SK-N-SH (cell line): ENCODE results near the gene ACACA.
A peak's percentile ranks its signal among the peaks of the same experiment; 100 is the strongest.

Experiments
- CHD2 ChIP-seq: fragments of 150-350 bp; IDR thresholded peaks from 2 replicates; pipeline ENCODE4 v1.6.1; 2018; ENCODE audit warnings: low read length; ENCODE audit not compliant: partially characterized antibody
- EP300 ChIP-seq, 2 experiments: IDR thresholded peaks; 2 replicates each; pipeline versions ENCODE4 v1.4.0 to v1.6.1; 2012; ENCODE audit warnings: borderline replicate concordance in 1 of 2, low read depth in 1 of 2, low read length in 1 of 2
- EZH2phosphoT487 ChIP-seq: fragments of 200-600 bp; sonication (generic); IDR thresholded peaks from 2 replicates; pipeline ENCODE4 v1.6.1; 2017; ENCODE audit warnings: low read depth, mixed run types, mild to moderate bottlenecking, antibody characterized with exemption, moderate library complexity, borderline replicate concordance
- TF ChIP-seq, protein P1 (sequence below): fragments of 200-600 bp; sonication (generic); IDR thresholded peaks from 2 replicates; pipeline ENCODE4 v1.6.1; 2017; ENCODE audit warnings: antibody characterized with exemption, mild to moderate bottlenecking, moderate library complexity
- TF ChIP-seq, protein P2 (sequence below): IDR thresholded peaks from 2 replicates; pipeline ENCODE4 v1.4.0; 2012; ENCODE audit warnings: low read depth

DNA sequence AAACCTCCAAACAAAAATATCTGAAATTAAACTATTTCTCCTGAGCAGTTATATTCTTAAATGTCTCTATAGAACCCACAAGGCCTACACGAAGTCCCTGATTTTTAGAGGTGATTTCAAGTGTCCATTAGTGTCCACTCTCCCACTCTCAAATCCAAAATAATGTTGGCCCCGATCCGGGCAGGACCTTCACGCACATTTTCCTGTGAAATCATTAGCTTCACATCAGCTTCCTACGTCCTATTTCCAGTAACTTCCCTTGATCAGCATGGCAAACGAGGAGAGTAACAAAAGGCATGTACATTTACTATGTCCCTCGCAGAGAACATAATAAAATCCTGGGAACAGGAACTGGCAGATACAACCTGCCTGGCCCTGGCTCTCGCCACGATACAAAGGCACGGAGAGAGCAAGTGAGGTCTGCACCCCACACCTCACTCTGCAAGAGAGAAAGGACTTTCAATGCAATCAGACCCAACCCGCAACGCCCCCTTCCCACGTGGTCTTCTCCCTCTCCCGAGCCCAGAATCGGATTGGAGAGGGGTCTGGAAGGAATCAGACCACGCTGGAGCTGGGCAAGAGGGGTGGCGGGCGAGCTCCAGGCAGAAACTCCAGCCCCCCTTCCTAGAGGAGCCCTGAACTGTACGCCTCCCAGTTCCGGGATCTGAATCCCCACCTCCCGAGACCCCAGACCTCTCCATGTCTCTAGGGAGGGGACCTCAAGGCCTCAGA, 48.4 kb downstream of the ACACA start:
- TF ChIP-seq CHD2 (no peak), EZH2phosphoT487 (no peak), EP300 (IDR thresholded peaks at IDR 0.05; ENCODE audit: borderline replicate concordance in 1 of 2, low read depth in 1 of 2, low read length in 1 of 2) (no peak)
- TF ChIP-seq, protein P1, sequence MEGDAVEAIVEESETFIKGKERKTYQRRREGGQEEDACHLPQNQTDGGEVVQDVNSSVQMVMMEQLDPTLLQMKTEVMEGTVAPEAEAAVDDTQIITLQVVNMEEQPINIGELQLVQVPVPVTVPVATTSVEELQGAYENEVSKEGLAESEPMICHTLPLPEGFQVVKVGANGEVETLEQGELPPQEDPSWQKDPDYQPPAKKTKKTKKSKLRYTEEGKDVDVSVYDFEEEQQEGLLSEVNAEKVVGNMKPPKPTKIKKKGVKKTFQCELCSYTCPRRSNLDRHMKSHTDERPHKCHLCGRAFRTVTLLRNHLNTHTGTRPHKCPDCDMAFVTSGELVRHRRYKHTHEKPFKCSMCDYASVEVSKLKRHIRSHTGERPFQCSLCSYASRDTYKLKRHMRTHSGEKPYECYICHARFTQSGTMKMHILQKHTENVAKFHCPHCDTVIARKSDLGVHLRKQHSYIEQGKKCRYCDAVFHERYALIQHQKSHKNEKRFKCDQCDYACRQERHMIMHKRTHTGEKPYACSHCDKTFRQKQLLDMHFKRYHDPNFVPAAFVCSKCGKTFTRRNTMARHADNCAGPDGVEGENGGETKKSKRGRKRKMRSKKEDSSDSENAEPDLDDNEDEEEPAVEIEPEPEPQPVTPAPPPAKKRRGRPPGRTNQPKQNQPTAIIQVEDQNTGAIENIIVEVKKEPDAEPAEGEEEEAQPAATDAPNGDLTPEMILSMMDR: no peak
- TF ChIP-seq, protein P2, sequence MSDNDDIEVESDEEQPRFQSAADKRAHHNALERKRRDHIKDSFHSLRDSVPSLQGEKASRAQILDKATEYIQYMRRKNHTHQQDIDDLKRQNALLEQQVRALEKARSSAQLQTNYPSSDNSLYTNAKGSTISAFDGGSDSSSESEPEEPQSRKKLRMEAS: peak; percentile 81
